HG03565 (cell line): ENCODE data around the gene NAXD.
"Not testable (repeated sequence)": the region's sequence is repeated elsewhere in the genome, so short reads cannot be mapped to it uniquely, and the experiment has no call there.

Experiments used
- ATAC-seq: cut with Tn5 transposase; IDR thresholded peaks from one replicate; pipeline ENCODE4 v1.9.1; 2021; ENCODE audit warnings: mild to moderate bottlenecking, moderate library complexity; ENCODE audit not compliant: unreplicated experiment

Gene NAXD

DNA sequence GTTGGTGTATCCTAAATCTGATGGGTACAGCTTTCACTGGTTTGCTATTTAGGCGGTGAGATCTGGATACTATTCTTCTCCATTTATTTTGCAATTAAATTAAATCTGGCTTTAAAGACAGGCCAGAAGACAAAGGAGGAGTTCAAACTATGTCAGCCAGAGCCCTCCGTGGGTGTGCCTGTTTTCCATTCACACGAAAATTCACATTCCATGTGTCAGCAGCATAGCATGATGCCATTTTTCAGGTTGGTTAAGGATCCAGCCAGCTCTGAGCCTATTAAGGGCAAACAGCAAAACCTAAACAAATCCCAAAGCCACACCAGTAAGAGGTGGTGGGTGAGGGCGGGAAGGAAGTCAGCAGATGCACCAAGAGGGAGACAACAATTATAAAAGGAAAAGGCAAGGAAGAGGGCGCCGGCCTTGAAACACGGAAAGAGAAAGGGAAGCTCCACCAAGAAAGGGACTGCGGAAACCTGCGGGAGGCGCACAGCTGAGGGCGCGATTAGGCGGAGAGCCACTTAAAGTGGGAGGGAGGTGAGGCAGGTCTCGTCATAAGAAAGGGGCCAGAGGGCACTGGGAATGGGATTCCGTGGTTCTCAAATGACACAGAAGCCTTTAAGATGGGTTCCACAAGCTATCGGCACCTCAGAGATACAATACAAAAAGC is 47.6 kb downstream of the NAXD start:
- ATAC-seq = no peak

DNA sequence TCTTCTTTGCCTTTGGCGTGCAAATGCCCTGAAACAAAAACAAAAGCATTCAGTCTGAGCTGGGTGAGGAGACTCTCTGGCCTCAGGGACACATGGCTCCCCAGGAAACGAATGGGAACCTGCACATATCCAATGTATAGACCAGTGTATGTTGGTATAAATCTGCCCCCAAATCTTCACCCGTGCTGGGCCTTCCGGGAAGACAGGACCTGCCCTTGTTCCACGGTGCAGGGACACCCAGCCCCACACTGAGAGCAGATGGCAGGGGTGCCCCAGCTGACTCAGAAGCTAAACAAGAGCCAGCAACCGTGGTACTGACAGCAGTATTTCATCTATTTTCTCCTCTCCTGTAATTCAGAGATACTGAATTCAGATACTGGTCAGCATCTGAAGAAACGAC is 48.1 kb downstream of the NAXD start:
- no peak for ATAC-seq

DNA sequence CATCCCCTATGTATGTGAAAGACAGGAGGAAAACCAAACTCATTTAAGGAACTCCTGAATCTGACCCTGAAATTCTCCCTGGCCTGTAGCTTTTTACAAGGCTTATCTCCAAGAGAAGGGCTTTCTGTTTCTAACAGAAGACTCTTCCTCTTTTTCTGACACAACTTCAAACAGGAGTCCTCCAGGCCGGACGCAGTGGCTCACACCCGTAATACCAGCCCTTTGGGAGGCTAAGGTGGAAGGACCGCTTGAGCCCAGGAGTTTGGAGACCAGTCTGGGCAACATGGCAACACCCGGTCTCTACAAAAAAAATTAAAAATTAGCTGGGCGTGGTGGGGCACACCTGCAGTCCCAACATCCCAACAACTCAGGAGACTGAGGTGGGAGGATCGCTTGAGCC is 48.7 kb downstream of the NAXD start:
- ATAC-seq = no peak

DNA sequence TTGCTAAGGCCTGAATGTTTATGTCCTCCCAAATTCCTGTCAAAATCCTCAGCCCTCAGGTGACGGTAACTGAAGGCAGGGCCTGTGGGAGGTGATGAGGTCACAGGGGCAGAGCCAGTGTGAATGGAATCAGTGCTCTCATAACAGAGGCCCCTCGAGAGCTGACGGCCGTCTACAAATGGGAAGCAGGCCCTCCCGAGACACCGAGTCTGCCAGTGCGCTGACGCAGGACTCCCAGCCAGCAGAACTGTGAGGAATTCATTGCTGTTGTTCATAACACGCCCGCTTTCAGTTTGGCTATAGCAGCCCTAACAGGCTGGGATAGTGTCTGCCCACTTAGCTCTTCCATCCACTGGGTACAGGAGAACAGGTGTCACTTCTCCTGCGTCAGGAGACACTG is 49.3 kb downstream of the NAXD start:
- ATAC-seq = no peak

DNA sequence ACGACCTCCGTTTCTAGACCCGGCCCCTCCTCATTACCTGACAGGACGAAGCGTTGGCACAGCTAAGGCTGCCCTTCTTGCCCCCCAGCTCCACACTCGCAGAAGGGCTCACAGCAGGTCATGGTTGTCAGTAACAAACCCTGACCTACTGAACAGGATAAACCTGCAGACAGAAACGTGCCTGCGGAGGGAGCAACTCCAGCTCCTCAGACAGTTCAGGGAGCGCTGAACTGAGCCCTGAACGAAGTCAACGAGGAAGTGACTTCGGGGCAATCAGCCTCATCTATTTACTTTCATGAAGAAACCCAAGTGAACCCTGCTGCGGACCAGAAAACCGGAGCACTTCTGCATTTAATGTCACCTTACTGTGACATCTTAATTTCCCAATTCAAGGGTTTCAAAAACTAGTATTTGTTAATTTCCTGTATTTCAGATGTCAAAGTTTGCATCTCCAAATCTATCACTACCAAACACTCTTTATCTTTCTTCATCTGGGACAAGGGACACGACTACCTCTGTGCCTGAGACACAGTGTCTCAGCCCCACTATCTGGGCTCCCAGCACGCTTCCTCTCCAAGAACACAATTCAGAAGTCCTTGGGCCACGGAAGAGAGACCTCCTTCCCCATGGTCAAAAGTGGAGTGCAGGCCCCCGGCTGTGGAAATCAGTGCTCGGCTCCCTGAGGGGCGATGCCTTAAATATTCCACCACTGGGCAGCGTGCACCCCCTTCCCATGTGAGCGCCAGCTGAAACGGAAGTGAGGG is 50.3 kb downstream of the NAXD start:
- ATAC-seq = no peak

DNA sequence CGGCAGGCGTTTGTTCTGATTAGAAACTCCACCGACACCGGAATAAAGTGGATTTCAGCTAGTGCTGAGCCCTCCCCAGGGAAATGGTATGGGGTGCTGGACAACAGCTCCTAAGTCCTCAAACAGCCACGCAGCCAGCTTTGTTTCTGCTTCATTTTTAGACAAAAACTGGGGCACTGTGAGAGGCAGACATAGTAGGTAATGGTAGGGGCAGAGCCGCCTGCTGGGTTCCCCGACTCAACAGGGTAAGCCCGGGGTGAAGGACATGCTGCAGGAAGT is 50.8 kb downstream of the NAXD start:
- no peak for ATAC-seq

DNA sequence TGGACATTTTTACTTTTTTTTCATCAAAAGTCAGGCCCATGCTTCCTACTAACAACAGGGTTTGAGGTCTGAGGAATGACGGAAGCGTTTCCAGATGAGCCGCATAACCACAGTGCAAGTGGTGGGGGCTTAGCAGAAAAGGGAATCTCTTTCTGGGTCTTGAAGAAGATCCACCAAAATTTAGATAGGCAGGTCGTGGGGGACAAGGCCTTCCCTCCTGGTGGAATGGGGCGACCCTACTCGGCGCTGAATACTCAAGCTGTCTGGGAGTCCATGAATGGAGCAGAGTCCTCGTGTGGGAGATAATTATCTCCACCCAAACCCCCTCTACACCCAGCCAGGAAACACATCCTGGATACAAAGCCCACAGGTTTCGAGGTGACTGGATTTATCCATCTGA is 53.7 kb downstream of the NAXD start:
- ATAC-seq = no peak

DNA sequence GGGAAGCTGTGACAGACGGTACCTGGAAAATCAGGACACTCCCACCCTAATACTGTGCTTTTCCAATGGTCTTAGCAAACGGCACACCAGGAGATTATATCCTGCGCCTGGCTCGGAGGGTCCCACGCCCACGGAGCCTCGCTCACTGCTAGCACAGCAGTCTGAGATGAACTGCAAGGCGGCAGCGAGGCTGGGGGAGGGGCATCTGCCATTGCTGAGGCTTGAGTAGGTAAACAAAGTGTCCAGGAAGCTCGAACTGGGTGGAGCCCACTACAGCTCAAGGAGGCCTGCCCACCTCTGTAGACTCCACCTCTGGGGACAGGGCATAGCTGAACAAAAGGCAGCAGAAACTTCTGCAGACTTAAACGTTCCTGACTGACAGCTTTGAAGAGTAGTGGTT is 54.5 kb downstream of the NAXD start:
- not testable (repeated sequence) for ATAC-seq

DNA sequence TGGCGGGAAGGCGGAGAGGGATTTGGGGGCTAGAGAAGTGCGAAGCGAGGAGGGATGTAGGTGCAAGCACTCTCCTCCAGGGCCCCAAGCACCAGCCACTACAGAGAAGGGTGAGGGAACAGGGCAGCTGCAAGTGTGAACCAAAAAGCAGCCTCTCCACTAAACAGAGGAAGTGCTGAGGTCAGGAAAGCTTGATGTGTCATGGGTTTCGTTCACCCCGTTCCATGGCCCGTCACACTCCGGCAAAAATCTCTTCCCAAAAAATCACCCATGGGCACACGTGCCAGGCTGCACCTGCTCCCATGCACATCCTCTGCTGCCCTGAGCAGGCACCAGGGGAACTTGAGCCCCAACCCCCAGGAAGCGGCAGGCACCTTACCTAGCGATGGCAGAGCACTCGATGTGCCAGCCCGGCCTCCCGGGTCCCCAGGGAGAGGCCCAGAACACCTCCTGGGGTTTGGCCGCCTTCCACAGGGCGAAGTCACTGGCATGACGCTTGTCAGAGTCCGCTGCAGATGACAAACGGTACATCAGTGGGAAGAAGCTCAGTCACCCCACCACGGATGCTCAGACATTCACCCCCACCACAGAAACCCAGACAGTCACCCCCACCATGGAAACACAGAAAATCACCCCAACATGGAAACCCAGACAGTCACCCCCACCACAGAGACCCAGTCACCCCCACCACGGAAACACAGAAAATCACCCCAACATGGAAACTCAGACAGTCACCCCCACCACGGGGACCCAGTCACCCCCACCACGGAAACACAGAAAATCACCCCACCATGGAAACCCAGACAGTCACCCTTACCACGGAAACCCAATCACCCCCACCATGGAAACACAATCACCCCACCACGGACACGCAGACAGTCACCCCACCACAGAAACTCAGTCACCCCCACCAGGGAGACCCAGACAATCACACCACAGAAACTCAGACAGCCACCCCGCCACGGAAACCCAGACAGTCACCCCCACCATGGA is 61.5 kb downstream of the NAXD start:
- ATAC-seq = peak; percentile 65

DNA sequence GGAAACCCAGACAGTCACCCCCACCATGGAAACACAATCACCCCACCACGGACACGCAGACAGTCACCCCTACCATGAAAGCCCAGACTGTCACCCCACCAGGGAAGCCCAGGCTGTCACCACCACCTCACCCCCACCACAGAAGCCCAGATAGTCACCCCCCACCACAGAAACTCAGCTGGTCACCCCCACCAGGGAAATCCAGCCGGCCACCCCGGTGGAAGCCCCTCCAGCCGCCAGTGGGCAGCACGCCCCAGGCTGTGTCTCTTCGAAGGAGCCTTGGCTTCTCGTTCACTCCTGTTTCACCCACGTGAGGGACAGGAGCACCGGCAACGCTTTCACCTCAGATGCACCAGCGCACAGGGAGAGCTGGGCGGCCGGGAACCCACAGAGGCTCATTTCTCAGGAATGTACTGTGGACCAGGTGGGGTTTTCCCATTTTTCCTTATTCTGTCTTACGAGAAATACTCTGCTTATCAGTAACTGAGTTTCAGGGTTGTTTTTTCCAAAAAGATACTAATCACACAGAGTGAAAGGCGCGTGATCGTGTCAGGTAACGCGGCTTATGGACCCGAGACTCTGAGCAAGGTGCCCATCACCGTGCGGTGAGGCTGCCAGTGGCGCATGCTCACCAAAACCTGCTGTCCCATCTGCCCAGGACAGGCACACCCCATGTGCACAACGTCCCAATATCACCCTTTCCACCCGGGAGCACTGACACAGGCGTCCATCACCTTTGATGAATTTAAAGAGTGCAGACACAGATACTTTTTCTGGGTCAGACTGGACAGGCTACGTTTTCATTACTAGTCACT is 62.6 kb downstream of the NAXD start:
- ATAC-seq = no peak

DNA sequence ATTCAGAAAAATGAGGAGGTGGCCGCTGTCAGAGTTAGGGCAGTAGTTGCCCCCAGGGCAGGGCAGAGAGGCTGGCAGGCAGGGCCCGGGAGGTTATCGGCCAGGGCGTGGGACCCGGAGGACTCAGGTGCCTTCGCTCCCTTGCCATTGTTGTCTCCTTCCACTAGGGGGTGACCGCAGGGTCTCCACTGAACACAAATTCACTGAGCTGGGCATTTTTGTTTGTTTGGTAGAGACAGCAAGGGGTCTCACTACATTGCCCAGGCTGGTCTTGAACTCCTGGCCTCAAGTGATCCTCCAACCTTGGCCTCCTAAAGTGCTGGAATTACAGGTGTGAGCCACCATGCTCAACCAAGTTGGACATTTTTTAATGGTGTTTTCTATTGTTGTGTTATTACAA is 65.5 kb downstream of the NAXD start:
- no peak for ATAC-seq

DNA sequence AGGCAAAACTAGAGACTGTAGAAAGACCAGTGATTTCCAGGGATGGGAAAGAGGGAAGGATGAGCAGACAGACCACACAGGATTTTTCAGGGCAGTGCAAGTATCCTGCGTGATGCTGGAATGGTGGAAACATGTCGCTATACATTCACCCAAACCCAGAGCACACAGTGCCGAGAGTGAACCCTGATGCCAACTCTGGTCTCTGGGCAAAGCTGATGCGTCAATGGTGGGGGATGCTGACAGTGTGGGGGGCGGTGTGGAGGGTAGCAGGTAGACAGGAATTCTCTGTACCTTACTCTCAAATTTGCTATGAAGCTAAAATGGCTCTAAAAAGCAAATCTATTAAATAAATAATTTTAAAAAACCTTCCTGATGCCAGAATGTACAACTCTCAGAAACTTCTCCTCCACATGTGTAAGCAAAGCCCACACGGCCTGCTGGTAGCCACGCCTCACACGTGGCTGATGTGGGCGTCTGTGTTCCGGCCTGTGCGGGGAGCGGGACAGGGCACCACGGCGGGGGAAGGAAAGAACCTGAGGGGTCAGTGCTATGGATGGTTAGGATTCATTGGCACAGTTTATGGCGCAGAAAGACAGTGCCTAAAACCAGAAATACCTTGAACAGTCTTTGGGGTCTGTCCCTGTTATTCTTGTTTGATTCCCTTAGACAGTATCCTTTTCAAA is 66.7 kb downstream of the NAXD start:
- ATAC-seq = no peak

DNA sequence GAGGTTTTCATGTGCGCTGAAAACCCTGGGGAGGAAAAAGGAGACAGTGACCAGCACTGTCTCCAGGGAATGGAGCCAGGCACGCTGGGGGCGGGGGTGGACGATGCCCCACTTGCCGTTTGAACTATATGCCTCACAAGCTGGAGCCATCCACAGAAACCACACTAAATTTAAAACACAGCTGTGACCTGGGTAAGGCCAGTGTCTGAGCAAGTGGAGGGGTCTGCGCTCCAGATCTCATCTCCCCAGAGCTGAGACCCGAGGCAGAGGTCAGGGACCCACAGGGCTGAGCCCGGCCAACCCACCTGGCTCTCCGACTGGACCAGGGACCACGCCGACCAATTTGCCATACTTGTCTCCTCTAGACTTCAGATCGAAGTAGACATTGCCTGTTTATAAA is 67.4 kb downstream of the NAXD start:
- ATAC-seq = no peak

DNA sequence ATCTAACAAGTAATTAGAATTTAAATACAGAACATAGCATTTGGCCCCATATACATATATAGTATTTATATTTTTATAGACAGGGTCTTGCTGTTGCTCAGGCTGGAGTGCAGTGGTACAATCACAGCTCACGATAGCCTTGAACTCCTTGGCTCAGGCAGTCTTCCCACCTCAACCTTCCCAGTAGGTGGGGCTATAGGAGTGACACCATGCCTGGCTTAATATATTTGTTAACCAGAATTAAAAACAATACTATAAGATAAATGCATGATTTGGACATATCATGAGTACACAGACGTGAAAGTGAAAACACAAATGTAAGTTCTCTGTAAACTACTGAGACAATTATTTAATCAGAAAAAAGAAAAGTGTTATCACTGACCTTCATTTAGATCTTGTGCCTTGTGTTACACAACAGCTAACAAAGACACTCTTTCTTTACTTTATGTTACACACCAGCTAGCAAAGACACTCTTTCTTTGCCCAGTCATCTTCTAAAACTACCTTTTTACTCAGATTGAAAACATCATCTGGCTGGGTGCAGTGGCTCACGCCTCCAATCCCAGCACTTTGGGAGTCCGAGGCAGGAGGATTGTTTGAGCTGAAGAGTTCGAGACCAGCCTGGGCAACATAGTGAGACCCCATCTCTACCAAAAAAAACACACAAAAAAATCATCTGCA is 68.0 kb downstream of the NAXD start:
- ATAC-seq = no peak

DNA sequence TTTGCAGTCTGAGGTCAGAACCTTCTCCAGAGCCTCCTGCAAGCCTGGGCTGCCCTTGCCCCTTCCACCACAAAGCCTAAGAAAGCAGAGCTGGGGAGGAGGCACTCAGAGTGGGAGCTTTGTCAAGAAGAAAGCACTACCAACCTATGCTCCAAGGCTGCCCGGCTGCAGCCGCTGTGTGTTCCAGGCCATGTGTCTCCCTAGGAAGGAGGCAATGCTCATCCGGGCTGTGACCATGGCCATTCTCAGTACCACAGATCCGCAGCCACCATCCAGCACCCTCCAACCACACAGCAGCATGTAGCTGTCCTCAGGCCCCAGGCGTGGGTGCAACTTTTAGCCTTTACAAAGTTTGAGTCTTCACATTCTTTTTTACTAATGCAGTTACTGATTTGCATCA is 68.6 kb downstream of the NAXD start:
- ATAC-seq = no peak

DNA sequence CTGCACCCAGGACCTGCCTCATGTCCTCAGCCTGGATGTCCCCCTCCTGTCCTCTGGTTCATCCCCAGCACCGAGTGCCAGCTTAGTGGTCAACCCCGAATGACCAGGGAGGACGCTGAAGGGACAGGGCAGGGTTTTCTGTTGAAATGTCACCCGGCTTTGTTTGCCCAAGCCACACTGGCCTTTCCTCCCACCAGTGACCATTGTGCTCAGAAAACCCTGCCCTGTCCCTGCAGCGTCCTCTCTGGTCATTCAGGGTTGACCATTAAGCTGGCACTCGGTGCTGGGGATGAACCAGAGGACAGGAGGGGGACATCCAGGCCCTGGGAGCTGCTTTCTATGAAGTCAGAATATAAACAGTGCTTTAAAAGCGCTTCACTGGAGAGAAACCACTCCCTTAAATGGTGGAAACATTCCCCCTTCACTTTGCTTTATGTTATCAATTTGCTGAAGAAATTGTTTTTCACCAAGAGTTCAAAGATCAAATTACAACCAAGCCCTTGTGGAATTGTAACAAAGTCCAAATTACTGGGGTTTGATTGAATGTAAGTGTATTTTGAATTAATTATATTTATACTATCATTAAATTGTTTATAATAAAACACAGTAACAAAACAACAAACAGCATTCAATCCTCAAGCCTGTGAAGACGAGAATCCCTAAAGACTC is 69.2 kb downstream of the NAXD start:
- ATAC-seq = no peak

DNA sequence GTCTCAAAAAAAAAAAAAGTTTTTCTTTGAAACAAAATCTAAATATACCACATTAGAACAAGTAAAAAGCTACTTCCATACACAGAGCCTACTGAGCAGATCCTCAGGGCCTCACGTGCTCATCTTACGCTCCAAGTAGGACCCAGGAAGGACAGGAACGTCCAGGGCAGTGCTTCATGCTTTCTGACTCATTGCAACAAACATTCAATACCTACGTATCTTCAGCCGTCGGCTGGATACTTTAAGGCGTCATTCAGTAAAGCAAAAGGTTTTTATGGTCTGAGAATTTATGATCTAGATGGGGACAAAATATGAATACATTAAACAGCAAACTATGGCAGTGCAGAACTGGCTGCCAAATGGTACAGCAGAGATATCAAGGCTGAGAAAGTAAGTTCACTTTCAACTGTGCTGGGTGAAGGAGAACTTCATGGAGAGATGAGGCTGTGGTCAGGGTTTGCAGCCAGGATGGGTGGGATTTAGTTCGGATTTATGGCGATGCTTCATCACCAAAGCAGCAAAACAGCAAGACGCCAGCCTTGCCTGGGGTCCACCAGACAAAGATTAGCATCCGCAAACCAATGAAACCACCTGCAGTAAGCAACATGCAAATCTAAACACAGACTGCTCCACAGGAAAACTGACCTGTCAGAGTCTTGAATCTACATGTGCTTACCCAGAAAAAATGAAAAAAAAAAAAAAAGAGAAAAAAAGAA is 70.1 kb downstream of the NAXD start:
- no peak for ATAC-seq

DNA sequence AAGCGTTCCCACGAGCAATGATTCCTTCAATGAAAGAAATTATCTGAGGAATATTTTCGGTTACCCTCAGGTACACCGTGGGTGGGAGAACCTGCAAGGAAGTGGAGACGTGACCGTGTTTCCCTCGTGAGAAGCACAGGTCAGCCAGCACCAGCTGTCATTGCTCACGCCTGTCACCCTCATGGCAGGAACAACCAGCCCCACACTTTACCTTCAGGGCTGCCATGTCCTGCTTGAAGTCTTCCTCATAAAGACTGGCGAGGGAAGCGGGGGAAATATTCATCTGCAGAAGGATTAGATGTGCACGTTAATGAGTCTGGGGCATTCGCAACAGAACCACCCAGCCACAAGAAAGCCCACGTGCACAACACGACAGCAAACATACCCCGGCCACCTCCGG is 72.4 kb downstream of the NAXD start:
- no peak for ATAC-seq

DNA sequence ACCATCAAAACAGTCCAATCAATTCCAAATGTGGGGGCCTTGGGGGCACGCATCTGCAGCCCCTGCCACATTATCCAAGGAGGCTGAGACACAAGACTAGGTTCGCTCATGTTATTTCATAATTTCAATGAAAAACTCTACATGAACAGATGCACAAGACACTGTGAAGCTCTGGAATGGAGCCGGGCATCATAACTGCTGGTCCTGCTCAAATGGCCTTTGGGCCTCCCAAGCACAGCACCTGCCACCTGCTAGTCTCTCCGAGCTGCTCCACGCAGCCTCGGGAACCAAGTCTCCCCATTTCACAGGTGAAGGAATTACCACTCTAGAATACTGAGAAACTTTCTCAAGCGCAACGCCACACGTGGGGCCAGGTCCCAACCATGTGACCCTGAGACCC is 73.7 kb downstream of the NAXD start:
- no peak for ATAC-seq
